Measurements from ENCODE around the gene PGM2L1.

DNA sequence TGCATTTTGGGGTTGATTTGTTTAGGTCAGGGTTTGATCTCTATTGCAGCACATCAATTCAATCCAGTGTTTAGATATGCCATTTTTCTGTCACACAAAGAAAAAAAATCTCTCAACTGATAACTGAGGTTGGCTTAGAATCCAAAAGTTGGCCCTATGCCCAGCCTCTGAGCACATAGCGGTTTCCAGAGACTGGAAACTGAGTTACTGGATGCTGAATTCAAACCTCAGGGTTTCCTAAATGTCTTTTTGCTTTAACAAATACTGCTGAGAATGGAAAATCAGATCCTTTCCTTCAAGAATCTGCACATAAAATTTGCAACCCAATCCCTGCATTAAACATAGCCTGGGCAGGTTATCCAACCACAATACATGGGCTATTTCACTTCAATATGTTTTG is 90.8 kb downstream of the PGM2L1 start:
- TF ChIP-seq POLR2A (IDR thresholded peaks at IDR 0.05; ENCODE audit: low read length): no peak
- TF ChIP-seq GATA1 (IDR thresholded peaks at IDR 0.05; ENCODE audit: low read depth, low read length): no peak

Measured in erythroblast (primary cell).